ENCODE data around the gene KCNK2. TPM values are rescaled to one million over a fixed set of nuclear protein-coding genes. Genes with fewer than 3 reads are reported as not detected.

KCNK2 gene
- total and polyA plus RNA-seq, 8 donors = 0.10 to 0.26 (median 0.15) TPM; not detected in 2

DNA sequence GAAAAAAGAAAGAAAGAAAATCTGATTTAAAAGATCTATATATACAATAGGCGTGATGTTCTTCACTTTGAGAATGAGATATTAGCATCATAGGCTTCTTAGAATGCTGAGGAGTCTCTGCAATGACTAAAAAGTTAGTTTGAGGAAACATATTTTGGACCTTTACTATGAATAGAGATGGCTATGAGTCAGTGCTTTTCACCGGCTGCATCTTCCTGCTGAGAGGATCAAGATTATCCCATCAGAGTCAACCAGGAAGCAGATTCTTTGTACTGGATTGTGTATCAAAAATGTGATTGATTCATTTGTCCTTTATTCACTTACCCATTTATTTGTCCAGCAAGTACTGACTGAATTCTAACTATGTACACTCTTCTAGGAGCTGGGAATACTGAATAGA, 144.2 kb downstream of the KCNK2 start:
- no peaks in the 10 kb centered on the region for H3K9me3 ChIP-seq
- no peaks in the 10 kb centered on the region for H3K4me1 ChIP-seq
- H3K4me3 ChIP-seq = no peak overlapping the region
- TF ChIP-seq CTCF (IDR thresholded peaks at IDR 0.05) = no peak
- ATAC-seq (no peak), DNase-seq (no peak)
- no peaks in the 10 kb centered on the region for H3K36me3 ChIP-seq
- H3K27ac ChIP-seq = no peak overlapping the region
- intact Hi-C loops (cut with DNase I) = no loop called here
- no peaks in the 10 kb centered on the region for H3K27me3 ChIP-seq

- ATAC-seq = no peak
- Histone ChIP-seq H3K9me3 (no peaks in the 10 kb centered on the region), H3K36me3 (no peaks in the 10 kb centered on the region), H3K27me3 (no peaks in the 10 kb centered on the region), H3K4me3 (no peak overlapping the region), H3K27ac (no peak overlapping the region), H3K4me1 (no peaks in the 10 kb centered on the region)
- TF ChIP-seq CTCF (IDR thresholded peaks at IDR 0.05) = no peak
- DNase-seq = no peak
- intact Hi-C loops (cut with DNase I) = no loop called here
Measured at GRCh38 chr1:215228193-215228592, 145.7 kb downstream of the KCNK2 start.

- intact Hi-C loops (cut with DNase I) = no loop called here
- no peak overlapping the region for H3K4me3 ChIP-seq
- H3K36me3 ChIP-seq = no peaks in the 10 kb centered on the region
- H3K9me3 ChIP-seq = no peaks in the 10 kb centered on the region
- ATAC-seq (no peak), DNase-seq (no peak)
- H3K27me3 ChIP-seq = no peaks in the 10 kb centered on the region
- no peak overlapping the region for H3K27ac ChIP-seq
- no peak for TF ChIP-seq CTCF (IDR thresholded peaks at IDR 0.05)
- H3K4me1 ChIP-seq = no peaks in the 10 kb centered on the region
Measured at GRCh38 chr1:215241451-215241850, 158.9 kb downstream of the KCNK2 start.

DNA sequence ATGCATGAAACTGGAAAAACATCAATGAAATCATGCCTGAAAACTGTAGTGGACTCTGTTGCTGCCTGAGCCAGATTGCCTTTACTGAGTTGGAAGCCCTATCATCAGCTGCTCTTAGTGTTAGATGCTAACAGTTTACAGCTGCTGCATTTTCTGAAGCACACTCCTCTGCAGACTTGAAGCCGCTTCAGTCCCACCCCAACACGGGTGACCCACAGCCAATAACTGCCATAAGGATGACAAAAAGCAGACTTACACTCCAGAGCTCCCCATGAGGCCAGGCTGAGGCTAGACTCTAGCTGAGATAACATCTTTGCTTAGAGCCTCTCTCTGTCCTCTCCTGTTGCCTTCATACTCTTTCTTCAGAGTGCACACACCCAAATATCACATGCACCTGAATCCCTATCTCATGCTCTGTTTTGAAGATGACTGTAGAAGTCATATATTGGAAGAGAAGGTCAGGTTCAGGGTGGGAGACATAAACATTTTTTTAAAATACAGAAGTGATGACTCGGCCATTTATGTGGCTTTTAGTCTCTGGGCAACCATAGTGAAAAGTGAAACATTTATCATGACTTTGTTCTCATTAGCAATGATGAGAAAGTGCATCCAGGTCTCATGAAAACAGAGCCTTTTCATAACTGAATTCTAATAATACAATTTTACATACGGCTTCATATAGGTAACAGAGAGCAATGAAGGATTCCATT, 161.0 kb downstream of the KCNK2 start:
- Histone ChIP-seq H3K36me3 (no peaks in the 10 kb centered on the region), H3K27ac (no peak overlapping the region), H3K9me3 (no peaks in the 10 kb centered on the region), H3K4me3 (no peak overlapping the region), H3K4me1 (no peaks in the 10 kb centered on the region), H3K27me3 (no peaks in the 10 kb centered on the region)
- no peak for TF ChIP-seq CTCF (IDR thresholded peaks at IDR 0.05)
- no peak for DNase-seq
- intact Hi-C loops (cut with DNase I) = no loop called here
- ATAC-seq = no peak

DNA sequence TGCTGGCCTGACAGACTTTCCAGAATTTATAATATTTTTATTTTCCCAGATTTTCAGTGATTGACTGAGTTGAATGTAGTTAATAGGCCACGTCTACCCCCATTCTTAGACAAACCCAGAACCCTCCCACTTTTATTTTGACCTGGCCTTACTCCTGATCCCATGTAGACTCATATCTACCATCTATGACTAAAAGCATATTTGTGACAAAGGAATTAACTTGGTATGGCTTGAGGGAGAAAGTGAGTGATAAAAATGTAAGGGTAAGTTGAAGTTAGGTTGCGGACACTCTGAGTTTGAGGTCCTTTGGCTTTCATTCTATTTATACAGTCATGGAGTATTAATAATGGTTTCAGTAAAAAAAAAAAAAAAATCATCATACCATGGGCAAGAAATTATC, 168.4 kb downstream of the KCNK2 start:
- Histone ChIP-seq H3K27me3 (no peaks in the 10 kb centered on the region), H3K4me3 (no peak overlapping the region), H3K27ac (no peak overlapping the region), H3K36me3 (no peaks in the 10 kb centered on the region), H3K4me1 (no peaks in the 10 kb centered on the region), H3K9me3 (peaks cover 0 to 3% of the 10 kb centered on the region in 2 donors)
- DNase-seq (no peak), ATAC-seq (no peak)
- no peak for TF ChIP-seq CTCF (IDR thresholded peaks at IDR 0.05)
- intact Hi-C loops (cut with DNase I) = no loop called here

Data from left lung (tissue), 10 donors.